GM18861 (cell line): ENCODE results near the gene EEIG2.

ENCODE experiments used
- ATAC-seq: cut with Tn5 transposase; IDR thresholded peaks from one replicate; pipeline ENCODE4 v1.9.1; 2021; ENCODE audit not compliant: unreplicated experiment

EEIG2 gene

GRCh38 chr1:108574008-108574407, 14.1 kb downstream of the EEIG2 start:
- no peak for ATAC-seq

GRCh38 chr1:108575375-108575774, 15.5 kb downstream of the EEIG2 start:
- no peak for ATAC-seq

DNA sequence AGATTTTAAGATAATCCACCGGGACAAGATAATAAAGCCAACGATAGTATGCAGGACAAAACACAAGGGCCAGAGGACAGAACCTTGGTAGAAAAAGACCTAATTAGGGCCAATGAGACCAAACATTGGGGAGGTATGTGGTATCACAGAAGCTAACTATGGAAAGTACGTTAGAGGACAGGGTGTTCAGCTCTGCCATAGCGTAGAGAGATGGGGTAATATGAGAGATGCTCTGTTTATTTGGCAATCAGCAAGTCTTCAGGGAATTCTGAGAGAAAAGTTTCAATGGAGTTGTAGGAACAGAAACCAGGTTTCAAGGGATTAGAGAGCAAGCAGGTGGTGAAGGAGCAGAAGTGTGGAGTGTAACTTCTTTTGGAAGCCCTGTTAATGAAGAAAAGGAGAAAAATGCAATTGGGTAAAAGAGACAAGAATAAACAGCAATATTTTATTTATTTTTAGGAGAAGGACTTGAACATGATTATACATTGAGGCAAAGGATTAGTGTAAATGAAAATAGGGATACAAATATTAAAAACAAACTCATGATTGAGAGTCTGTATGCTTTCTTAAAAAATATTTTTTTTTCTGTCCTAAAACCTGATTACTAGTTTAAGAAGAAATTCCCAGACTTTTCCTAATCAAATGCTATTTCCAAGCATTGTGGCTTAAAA, 24.0 kb downstream of the EEIG2 start:
- no peak for ATAC-seq

- peak; percentile 54 for ATAC-seq
These were observed 24.5 kb downstream of the EEIG2 start for GRCh38 chr1:108584428-108584856.

DNA sequence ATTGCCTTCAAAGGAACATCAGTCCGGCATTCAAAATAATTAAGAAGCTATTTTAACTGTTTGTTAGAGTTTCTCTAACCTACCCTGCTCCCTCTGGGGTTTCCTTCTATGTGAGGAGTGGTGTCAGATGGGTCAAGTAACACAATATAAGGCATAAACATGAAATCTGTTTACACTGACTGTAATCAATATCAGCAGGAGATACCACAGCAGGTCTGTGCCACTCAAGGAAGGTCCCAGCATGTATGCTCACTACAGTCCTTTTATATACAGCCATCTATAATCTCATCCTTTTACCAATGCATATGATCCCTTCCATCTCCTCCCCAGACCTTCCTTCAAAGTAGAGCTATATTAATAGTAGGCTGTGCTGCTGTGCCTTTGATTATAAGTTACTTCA, 25.4 kb downstream of the EEIG2 start:
- no peak for ATAC-seq

- ATAC-seq = no peak
These were observed 30.5 kb downstream of the EEIG2 start for GRCh38 chr1:108590441-108590840.

- ATAC-seq = no peak
These were observed 31.1 kb downstream of the EEIG2 start for GRCh38 chr1:108590957-108591356.

DNA sequence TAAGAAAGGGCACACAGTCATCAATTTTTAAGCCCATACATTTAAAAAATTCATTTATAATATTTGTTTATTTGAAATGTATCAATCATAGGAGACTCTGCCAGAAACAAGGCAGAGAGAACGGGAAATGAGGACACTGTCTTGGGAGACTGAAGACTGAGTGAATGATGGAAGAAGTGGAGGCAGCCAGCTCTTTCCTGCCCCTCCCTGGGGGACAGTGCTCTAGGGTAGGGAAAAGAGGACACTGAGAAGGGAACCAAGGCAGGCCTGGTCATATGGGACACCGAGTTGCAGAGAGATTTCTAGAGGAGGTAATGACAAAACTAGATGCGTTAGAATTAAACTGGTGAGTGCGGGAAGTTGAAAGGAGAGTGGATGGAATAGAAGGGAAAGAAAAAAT, 31.6 kb downstream of the EEIG2 start:
- no peak for ATAC-seq

GRCh38 chr1:108592030-108592759, 32.3 kb downstream of the EEIG2 start:
- ATAC-seq = no peak

- no peak for ATAC-seq
These were observed 33.5 kb downstream of the EEIG2 start for GRCh38 chr1:108593448-108593847.

- ATAC-seq = no peak
These were observed 35.6 kb downstream of the EEIG2 start for GRCh38 chr1:108595507-108595906.

- ATAC-seq = no peak
These were observed 37.1 kb downstream of the EEIG2 start for GRCh38 chr1:108597041-108597440.

DNA sequence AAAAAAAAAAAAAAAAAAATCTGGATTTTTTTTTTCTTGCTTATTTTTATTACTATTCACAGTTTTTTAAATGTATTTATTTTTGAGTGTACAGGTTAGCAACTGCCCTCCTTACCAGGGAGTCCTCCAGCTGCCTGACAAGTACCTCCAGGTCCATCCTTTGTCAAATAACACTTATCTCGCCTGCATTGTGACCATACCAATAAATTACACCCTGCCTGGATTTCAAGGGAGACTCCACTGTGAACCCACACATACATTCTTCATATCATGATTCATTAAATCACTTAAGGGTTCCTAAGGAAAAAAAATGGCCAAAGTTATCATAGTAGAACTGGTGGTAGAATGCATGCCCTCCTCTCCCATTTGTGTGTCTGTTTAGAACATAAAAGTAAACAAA, 38.4 kb downstream of the EEIG2 start:
- ATAC-seq = no peak

DNA sequence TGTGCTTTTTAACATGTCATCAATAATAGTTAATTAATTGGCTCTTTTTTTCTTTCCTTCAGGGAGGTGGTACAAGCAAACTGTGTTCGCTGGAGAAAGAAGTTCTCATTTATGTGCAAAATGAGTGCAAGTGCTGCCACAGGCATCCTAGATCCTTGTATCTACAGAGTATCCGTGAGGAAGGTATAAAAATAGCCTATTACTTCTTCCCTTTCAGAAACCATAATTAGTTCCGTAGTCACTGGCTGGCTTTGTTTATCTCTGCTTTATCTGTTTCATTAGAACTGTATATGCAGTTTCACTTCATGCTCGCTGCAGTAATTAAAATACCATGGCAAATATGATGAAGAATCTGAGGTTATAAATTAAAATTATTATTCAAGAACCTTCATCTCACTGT, 40.6 kb downstream of the EEIG2 start:
- ATAC-seq = no peak

- ATAC-seq = no peak
These were observed 42.0 kb downstream of the EEIG2 start for GRCh38 chr1:108601708-108602410.

- no peak for ATAC-seq
These were observed 45.7 kb downstream of the EEIG2 start for GRCh38 chr1:108605633-108606032.

DNA sequence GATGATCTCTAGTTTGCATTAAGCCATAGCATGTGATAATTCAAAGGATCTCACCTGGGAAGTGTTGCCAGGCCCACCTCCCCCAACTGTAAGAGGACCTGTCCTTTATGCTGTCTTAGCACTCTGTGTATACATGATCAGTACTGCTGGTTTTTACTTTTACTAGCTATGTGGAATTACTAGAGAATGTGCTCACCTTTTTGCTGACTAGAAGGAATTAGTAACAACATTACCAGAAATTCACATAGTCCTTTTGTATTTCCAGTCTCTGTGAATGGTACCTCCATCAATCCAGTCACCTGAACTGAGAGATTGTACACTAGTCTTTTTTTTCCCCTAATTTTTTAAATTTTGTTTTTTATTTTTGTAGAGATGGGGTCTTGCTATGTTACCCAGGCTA, 46.6 kb downstream of the EEIG2 start:
- no peak for ATAC-seq

DNA sequence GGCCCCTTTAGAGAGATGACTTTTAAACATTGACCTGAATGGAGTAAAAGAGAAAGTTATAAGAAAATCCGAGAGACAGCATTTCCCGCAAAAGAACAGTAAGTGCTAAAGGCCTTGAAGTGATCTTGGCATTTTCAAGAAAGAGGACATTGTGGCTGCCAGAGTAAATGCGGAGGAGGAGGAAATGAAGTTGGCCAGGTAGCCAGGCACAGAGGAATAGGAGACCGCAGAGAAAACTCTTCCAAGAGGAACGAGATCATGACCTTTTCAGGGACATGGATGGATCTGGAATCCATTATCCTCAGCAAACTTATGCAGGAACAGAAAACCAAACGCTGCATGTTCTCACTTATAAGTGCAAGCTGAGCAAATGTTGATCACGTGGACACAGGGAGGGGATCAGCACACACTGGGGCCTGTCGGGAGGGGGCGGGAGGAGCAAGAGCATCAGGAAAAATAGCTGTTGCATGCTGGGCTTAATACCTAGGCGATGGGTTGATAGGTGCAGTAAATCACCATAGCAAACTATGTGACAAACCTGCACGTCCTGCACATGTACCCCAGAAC, 49.7 kb downstream of the EEIG2 start:
- no peak for ATAC-seq
